ENCODE measurements around the gene CTSO.

DNA sequence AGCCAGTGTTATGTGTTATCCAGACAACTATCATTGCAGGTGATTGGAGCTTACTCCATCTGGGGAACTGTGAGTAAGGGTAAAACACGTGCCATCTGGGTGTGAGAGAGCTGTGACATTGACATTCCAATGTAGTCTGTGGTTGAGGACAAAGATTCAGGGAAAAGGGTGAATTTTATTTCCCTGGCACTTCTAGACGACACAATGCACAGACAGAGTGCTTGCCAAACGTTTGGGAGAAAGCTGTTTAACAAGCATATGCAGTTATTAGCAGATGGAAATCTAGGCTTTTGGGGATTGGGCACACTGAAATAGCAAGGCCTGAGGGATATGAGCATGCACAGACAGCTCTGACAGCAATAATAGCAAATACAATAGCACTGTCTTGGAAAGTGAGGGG, 21.3 kb upstream of the CTSO start:
- TF ChIP-seq CTCF (IDR thresholded peaks at IDR 0.05; ENCODE audit: poor library complexity) (no peak), EZH2 (IDR thresholded peaks at IDR 0.05; ENCODE audit: borderline replicate concordance) (no peak), EZH2phosphoT487 (IDR thresholded peaks at IDR 0.05; ENCODE audit: low read depth, severe bottlenecking, unreplicated experiment) (no peak)

Measured in hepatocyte (in vitro differentiated cells).